Stimulated activated CD8-positive, alpha-beta memory T cell treated with anti-CD3 and anti-CD28 coated beads, Interleukin-15, amount 100 ng/mL, for 4 hours (primary cell): ENCODE results near the gene UXT.
"Not testable (repeated sequence)": the region's sequence is repeated elsewhere in the genome, so short reads cannot be mapped to it uniquely, and the experiment has no call there.

Experiments
- DNase-seq, 2 donors: peaks; one replicate each; pipeline ENCODE4 v3.0.0-alpha.2; 2020; ENCODE audit warnings: low read depth in 2 of 2

Gene UXT, protein sequence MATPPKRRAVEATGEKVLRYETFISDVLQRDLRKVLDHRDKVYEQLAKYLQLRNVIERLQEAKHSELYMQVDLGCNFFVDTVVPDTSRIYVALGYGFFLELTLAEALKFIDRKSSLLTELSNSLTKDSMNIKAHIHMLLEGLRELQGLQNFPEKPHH

DNA sequence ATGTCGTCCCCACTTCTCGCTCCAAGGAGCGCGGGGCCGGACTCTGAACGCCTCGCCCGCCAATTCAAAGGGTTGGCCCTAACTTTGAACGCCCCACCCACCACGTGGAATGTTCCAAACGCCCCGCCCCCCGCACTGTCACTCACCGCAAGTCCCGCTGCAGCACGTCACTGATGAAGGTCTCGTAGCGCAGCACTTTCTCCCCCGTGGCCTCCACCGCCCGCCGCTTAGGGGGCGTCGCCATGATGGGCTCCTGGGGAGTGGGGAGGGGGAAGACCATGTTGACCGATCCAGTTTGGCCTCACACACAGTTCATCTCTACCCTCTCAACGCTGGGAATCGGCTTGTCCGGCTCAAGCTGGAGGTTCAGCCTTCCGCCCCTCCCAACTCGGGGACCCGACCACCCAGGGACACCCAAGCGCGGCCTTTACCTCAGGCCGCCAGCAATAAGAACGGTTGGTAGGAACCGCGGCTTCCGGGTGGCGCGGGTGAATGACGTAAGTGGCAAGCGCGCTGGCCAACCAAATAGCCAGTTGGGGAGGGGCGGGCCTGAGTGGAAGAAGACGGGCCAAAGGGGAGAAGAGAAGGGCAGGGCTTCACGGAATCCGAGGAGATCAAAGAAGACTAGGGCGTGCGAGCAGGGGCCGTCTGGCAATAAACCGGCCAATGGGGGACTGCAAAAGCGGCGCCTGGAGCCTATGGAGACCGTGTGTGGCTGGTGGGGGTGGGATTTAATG is at the start of gene UXT:
TSS of gene UXT (minus strand) at position 497 of the 737 bp plus-strand sequence. CDS start at position 244, 253 bp downstream.
- peak; percentile 77 to 87 for DNase-seq

DNA sequence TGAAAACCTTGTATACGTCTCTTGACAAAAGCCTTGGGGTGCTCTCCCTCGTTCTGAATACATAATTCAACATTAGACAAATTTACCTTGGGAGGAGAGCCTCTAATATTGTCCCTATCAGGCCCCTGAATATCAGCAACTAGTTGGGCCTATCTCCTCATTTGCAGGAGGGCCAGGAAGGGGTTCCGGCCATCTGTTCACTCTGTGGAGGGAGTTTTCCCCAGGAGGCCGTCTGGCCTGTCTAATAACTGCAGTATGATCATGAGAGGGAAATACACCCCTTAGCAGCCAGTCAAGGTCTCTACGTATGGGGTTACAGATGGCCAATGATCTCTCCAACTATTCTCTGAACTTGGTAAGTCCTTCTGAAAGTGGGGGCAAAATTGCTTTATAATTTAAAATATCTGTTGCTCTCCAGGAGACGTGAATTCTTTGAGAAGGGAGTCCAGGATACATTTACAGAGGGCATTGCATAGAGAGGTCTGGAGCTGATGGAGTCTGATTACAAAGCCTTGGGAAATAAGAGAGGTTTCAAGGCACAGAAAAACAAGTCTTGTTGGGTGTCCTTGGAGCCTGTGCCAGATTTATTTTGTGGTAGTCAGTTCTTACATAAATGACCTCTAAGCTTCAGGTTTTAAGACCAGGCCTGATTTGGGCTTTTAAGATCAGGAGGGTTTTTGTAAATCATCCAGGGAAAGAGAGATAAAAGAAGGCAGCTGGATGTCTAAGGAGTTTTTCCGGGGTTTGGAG is 48.2 kb upstream of the UXT start:
- DNase-seq, result no peak

DNA sequence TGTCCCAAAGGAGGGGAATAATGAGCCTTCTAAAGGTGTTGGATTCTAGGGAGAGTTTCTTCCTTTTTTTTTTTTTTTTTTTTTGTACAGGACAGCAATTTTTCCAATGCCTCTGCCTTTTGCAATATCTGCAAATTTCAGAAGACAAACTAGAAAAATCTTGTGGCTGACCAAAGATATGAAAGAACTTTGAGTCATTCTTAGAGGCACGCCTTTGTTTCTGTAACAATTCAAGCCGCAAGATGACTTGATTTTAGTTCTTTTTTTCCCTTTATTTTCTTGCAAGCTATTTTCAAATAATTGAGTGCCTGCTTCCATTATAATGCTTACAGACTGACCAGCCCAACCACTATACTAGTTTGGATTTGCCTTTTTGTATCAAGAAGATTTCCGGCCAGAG is 47.6 kb upstream of the UXT start:
- no peak for DNase-seq

DNA sequence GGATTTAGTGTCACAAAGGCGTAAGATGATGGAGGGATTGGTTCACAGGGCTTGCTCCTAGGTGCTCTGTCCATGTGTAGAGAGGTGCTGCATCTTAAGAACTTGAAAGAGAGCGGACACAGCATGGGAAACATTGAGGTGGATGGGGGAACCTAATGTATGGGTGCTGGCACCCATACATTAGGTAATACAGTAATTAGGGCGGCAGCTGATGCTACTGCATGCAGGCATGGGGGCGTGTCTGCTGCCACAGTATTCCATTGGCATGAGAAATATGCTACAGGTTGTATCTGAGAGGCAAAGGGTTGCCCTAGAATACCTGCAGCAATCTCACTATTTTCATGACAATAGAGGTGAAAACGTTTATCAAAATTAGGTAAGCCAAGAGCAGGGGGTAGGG is 45.8 kb upstream of the UXT start:
- no peak for DNase-seq

DNA sequence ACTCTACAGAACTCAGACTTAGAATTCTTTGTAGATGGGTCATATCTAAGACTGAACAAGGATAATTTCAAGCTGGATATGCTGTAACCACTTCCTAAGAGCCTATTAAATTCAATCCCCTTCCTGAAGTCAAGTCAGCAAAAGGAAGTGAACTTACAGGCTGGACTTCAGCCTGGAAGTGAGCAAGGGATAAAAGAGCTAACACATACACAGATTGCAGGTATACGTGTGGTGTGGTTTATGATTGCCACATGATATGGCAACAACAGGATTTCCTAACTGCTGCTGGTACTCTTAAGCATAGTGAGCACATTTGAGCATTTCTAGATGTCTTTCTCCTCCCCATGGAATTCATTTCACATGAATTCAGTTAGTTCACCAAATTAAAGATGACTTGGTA is 38.2 kb upstream of the UXT start:
- DNase-seq, result no peak

DNA sequence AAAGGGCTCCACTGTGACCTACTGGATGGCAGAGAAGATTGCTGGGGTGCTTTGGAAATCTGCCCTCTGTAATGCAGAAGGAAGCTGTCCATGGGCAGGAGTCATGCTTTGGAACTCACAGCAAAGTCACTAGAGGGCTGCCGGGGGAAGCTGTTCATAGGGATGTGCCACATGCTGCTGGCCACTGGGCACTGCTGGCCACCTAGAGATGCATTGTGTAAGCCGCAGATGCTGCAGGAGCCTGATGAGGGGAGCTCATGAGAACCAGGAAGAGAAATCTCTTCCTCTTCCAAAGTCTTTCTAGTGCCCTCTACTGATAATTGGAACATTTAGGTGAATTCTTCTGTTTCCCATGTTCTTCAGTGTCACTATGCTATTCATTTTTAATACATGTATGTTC is 31.2 kb upstream of the UXT start:
- no peak for DNase-seq

DNA sequence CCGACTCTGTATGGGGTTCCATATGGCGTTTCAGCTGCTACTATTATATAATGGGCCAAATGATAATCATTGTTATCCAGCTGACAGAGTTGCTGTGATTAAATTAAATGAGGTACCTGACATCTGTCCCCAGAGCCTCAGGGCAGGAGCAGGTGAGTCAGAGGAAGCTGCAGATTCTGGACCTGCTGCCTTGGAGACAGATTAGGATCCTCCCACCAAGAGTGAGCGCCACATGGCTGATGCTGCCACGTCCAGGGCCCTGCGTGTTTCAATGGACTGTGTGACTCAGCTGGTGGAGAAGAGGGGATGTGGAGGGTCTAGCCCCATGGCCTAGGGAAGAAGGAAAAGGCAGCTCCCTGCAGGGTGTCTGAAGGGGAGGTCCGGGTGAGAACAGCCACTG is 28.3 kb upstream of the UXT start:
- no peak for DNase-seq

DNA sequence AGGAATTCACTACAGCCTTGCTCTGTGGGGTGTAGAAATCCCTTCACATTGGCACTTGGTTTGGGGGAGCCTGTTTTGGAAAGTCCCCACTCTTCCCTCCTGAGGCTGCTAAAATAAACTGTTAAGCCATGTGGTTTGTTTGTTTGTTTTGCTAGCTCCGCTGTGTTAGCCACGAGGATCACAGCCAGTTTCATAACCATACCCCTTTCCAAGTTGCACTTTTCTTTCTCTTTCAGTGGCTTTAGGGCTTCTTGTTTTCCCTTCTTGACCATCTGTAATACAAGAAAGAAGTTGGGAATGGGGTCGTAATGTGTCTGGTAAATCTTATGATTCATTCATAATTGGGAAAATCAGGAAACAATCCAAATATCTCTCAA is 24.8 kb upstream of the UXT start:
- no peak for DNase-seq

DNA sequence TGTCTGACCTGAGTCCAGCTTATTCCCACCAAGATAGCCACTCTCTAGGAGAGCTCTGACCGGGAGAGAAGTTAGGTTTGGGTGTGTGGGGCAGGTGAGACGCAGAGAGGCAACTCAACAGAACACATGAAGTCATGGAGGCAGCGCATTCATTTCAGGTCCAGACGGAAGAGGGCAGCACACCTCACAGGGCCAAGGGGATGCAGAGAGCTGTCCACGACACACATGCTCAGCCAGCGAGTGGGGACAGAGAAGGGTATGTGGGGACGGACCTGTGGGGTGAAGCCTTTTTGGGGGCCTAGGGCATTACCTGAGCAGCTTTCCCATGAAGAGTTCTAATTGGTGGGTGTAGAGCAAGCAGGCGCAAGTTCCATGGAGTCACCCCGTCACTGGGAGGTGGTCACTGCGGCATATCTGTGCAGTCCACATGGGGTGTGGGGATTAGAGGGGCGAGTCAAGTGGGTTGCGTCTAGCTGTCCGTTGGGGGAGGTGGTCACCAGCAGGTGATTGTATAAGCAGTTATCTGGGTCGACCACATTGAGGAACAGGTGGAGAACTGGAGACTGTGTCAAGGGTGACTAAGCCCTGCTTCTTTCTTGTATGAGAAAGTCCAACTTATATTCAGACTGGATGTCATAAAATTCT is 24.3 kb upstream of the UXT start:
- no peak for DNase-seq

DNA sequence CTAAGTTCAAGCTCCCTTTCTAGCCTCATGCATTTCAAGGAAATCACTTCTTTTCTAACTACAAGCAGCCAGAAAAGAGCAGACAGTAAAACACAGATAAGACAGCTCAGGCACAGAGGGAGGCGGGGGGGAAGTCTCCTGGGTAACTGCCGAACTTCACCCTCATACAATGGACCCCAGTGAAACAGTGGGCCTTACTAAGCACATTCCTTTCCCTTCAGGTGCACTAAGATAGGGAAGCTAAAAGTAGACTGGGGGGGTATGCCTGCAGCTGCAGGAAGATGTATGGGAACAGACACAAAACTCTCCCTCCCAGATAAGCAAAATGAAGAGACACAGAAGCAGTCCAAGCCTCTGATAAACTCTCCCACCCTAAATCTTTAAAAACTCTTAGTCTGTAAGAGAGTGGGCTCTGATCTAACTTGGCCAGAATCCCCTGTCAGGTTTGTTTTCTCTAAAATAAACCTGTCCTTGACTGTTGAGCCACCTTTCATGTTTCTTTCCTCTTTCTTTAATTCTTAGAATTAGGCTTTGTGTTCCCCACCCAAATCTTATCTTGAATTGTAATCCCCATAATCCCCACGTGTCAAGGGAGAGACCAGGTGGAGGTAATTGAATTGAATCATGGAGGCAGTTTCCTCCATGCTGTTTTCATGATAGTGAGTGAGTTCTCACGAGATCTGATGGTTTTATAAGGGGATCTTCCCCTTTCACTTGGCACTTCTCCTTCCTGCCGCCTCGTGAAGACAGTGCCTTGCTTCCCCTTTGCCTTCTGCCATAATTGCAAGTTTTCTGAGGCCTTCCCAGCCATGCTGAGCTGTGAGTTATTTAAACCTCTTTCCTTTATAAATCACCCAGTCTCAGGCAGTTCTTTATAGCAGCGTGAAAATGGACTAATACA is 17.2 kb upstream of the UXT start:
- not testable (repeated sequence) for DNase-seq

DNA sequence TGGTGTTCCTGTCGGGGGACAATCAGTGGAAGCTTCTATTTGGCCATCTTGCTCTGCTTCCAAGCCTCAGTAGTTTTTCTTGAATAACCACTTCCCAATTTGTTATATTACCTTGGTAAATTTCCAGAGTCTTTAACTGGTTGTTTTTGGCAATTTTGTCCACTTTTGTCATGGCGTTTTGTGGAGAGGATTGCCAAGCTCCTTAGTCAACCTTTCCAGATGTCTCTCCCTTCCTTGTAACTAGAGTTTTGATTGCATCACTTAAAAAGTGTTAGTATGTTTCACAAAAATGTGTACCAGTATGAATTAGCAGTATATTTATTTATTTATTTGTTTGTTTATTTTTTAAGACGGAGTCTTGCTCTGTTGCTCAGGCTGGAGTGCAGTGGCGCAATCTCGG is 15.8 kb upstream of the UXT start:
- no peak for DNase-seq

DNA sequence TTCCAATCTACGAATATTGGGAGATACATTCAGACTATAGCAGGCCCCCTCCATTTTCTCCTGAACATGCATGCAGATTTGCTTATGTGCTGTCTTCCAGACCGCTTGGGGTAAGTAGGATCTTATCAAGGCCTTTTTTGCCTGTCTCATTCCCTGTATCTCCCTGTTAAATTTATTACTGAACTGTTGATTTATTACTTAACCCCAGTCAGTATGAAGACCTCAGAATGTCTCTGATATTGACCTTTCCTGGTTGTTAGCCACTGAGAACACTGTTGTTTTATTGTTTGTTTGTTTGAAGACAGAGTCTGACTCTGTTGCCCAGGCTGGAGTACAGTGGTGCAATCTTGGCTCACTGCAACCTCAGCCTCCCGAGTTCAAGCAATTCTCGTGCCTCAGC is 6.8 kb upstream of the UXT start:
- DNase-seq, result not testable (repeated sequence)

DNA sequence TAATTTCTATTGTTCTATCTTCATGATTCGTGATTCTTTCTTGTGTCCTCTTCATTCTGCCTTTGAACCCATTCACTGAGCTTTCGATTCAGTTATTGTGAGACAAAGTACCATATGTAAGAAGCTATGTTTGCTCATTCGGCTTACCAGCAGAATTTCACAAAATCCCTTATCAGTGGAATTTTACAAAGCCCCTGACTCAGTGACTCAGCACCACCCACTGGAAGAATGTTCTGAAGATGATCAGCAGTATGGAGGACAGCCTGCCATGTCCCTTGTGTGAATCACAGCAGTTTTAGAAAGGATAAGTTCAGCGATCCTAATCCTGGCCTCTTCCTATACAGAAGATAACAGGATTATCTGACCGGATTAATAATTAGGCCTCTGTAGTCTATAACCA is 5.8 kb upstream of the UXT start:
- no peak for DNase-seq

DNA sequence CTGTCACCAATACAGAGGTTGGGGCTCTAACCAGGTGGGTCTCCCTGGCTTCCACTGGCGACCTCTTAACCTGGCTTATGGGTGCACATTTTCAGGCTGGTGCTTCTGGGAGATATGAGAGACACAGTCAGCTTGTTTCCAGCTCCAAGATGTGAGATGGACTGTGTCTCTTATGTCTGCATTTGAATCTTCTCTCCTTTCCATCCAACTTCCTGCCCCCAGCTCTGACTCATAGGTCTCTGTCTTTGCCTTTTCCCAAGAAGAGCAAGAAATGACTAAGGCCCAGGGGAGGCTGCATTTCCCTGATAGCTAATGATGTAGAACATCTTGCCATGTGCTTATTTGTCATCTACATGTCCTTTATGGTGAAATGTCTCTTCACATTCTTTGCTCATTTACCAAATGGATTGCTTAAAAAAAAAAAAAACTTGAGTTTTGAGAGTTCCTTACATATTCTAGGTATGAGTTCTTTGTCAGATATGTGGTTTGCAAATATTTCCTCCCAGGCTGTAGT is 3.2 kb upstream of the UXT start:
- no peak for DNase-seq

DNA sequence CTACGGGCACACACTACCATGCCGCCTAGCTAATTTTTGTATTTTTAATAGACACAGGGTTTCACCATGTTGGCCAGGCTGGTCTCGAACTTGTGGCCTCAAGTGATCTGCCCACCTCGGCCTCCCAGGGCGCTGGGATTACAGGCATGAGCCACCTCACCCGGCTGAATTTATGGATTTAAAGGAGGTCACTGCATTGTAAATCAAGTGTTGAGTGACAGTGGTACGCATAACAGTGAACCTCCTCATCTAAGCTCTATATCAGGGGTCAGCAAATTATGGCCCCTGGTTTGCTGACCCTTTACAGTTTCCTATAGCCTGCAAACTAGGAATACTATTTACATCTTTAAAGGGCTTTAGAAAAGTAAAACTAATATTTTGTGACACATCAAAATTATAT is 2.6 kb upstream of the UXT start:
- DNase-seq, result no peak

DNA sequence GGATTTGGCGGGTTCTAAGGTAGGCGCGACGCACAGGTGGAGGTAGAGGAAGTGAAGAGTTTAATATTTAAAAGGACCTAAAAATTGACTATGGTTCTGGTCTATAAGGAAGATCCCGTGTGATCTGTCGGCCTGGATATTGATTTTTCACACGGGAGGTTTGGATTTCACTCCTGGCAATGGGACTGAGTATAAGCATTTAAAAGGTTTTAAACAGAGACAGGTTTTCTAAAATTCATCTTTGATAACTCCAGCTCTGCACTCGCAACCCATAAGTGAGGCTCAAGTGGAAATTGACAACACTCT is 394 bp upstream of the UXT start:
- no peak for DNase-seq

DNA sequence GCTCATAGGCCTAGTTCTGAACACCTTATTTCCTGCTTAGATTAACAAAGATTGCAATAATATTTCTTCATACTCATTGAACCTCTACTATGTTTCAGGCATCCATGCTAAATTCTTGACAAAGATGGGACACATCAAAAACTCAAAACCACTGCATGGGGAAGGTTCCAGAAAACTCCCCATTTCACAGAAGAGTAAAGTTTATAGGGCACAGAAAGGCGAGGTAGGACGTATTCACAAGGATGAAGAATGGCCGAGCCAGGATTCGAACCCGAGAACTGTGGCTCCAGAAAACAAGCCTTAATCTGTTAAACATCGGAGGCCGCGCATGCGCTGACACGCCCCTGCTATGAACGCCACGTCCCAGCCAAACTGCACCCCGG is 688 bp downstream of the UXT start:
- DNase-seq, result no peak

DNA sequence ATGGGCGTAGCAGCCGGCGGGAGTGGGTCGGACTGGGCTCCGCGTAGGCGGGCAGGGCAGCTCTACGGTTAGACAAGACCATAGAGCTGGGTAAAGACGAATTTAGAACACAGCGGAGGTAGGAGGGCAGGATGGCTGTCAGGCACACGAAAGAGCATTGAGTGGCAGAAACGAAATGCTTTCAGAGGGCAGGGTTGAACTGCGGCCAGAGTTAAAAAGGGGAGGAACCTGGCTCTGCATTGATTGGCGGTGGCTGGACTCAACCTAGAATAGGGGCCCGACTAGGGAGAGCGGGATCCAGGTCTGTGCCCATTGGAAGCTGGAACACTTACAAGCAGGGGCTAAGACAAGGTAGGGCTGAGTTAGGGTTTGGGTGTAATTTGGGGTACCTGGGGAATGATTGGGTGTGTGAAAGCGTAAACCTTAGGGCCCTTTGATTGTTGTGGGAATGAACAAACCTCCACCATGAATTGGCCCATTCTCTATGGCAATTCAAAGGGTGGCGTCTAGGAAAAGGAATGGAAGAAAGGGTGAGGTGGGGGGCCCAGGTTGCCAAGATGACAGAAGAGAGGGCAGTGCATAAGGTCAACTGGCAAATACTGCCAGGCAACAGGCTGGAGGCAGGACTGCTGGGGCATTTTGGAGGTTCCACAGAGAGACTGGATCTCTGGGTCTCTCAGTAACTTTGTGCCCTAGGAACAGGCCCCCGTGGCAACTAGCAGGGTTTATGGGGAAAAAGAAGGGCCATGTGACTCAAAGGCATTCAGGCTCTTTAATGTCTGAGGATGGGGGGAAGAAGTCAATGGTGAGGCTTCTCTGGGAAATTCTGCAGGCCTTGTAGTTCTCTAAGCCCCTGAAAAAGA is 7.7 kb downstream of the UXT start:
- no peak for DNase-seq

DNA sequence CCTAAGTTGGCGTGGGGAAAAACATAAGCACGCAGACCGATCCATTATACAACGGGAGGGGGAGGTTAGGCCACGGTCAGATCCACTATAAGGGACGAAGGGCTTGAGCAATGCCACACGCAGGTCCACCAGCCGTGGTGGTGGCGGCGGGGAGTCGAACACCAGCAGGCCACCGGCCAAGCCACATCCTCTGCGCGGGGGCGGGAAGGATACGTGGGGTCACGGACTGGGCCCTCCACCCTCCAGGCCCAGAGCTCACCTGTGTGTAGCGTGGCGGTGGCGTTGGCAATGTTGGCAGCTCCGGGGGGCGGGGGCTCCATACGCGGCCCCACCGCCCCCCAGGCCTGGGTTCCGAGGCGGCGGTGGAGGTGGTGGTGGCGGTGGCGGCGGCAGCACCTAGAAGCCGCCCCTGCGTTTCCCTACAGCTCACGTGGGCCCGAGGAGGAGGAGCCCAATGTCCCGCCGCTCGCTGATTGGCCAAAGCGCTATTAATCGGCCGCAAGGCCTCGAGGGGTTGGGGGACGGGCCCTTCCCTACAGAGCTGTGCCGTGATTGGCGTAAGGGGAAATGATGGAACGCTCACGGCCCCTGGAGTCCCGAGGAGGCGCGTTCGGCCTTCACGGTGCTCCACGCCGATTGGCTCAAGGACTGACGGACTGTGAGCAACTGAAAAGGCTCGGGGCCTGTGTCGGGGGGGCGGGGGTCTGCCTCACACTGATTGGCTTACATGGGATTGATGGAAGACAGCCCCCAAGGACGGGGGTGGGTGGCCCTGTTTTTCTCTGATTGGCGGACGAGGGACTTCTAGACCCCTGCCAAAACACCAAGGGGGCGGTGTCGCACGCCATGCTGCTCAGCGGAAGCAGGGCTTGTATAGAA is 8.6 kb downstream of the UXT start, which contains the start of gene ELK1:
TSS of gene ELK1 (minus strand) at position 400 of the 879 bp plus-strand sequence. CDS start 9,122 bp downstream, outside the sequence.
- peak; percentile 70 to 81 for DNase-seq

DNA sequence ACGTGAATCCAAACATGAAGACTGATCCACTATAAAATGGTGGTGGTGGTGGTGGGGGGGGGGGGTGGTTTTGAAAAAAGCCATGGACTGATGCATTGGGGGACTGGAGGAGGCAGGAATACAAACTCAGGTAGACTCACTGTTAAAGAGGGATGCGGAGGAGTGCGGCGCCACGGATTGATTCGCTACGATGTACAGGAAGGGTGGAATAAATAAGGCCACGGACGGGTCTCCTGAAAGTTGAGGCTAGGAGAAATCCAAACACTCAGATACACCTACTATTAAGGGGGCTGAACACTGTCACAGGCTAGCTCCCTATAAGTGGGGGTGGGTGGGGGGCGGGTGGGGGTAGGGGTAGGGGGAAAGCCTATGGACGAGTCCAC is 9.2 kb downstream of the UXT start:
- DNase-seq, result no peak
